Lung microvascular endothelial cell (primary cell): ENCODE results near the gene PCDHGA11. TPM values are rescaled to one million over a fixed set of nuclear protein-coding genes. Genes with fewer than 3 reads are reported as not detected.
A peak's percentile ranks its signal among the peaks of the same experiment; 100 is the strongest.
"Not testable (repeated sequence)": the region's sequence is repeated elsewhere in the genome, so short reads cannot be mapped to it uniquely, and the experiment has no call there.

Experiments
- DNase-seq, 2 donors: peaks; one replicate each; pipeline versions ENCODE4 v3.0.0 to v3.0.0-alpha.2; 2010; ENCODE audit warnings: low read depth in 2 of 2
- total RNA-seq: library from RNA; depleted of rRNA; stranded (reverse); fragments of >200 nt; gene quantifications from 2 replicates; pipeline ENCODE4 v1.2.1, GENCODE V29; 2014

The PCDHGA11 gene
- total RNA-seq, 1 donor from 2014 or later = 4.4 TPM

DNA sequence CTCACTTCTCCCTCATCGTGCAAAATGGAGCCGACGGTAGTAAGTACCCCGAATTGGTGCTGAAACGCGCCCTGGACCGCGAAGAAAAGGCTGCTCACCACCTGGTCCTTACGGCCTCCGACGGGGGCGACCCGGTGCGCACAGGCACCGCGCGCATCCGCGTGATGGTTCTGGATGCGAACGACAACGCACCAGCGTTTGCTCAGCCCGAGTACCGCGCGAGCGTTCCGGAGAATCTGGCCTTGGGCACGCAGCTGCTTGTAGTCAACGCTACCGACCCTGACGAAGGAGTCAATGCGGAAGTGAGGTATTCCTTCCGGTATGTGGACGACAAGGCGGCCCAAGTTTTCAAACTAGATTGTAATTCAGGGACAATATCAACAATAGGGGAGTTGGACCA, 10.4 kb downstream of the PCDHGA11 start:
- DNase-seq = peak in 1 of 2 donors; percentile 20

DNA sequence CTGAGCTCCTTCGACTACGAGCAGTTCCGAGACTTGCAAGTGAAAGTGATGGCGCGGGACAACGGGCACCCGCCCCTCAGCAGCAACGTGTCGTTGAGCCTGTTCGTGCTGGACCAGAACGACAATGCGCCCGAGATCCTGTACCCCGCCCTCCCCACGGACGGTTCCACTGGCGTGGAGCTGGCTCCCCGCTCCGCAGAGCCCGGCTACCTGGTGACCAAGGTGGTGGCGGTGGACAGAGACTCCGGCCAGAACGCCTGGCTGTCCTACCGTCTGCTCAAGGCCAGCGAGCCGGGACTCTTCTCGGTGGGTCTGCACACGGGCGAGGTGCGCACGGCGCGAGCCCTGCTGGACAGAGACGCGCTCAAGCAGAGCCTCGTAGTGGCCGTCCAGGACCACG, 11.5 kb downstream of the PCDHGA11 start:
- DNase-seq = not testable (repeated sequence)

DNA sequence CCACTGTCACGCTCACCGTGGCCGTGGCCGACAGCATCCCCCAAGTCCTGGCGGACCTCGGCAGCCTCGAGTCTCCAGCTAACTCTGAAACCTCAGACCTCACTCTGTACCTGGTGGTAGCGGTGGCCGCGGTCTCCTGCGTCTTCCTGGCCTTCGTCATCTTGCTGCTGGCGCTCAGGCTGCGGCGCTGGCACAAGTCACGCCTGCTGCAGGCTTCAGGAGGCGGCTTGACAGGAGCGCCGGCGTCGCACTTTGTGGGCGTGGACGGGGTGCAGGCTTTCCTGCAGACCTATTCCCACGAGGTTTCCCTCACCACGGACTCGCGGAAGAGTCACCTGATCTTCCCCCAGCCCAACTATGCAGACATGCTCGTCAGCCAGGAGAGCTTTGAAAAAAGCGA, 11.9 kb downstream of the PCDHGA11 start:
- not testable (repeated sequence) for DNase-seq

DNA sequence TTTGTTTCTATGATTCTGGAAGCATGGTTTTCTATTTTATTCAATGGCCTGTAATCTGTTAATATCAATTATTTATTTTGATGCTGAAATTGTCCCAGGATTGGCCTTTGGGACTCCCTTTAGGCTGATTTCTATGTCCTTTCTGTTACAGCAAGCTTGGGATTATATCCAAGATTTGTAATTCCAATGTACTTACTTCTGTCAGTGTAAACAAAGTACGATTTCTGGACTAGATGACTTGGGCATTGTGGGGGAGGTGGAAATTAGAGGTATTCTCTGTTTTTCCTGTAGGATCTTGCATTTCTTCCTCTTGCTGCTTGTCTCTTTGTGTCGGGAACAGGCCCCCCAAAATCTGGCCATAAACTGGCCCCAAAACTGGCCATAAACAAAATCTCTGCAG, 13.2 kb downstream of the PCDHGA11 start:
- no peak for DNase-seq

- no peak for DNase-seq
These were observed 16.4 kb downstream of the PCDHGA11 start for GRCh38 chr5:141437221-141437620.

GRCh38 chr5:141439411-141440141, 18.7 kb downstream of the PCDHGA11 start:
- no peak for DNase-seq

- no peak for DNase-seq
These were observed 19.5 kb downstream of the PCDHGA11 start for GRCh38 chr5:141440341-141440740.

DNA sequence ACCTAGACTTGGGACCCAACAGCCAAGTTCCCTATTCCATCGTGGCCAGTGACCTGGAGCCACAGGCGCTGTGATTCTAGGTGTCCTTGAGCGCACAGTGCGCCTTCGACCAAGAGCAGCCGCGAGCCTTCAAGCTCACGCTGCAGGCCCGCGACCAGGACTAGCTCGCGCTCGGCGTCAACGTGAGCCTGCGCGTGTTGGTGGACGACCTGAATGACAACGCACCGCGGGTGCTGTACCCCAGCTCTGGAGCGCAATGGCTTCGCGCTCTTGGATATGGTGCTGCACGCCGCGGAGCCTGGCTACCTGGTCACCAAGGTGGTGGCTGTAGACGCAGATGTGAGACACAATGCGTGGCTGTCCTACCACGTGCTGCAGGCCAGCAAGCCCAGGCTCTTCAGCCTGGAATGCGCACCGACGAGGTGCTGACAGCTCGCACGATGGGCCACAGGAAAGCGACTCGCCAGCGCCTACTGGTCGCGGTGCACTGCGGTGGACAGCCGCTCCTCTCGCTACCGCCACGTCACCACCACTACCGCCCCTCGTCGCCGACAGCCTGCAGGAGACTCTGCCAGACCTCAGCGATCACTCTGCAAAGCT, 20.8 kb downstream of the PCDHGA11 start:
- DNase-seq = no peak

GRCh38 chr5:141465351-141465750, 44.5 kb downstream of the PCDHGA11 start:
- no peak for DNase-seq

Other genes starting within 250 kb of the PCDHGA11 start
- 0.44 and 2.4 TPM in 2 replicates for gene PCDHB7, start 248.4 kb upstream of the PCDHGA11 start, total RNA-seq
- gene PCDHB8, start 243.3 kb upstream of the PCDHGA11 start, total RNA-seq = 0.40 and 0.44 TPM in 2 replicates
- gene PCDHB16, start 238.7 kb upstream of the PCDHGA11 start, total RNA-seq = 0.22 and 0.99 TPM in 2 replicates
- 0.22 and 0.40 TPM in 2 replicates for gene PCDHB9, start 233.9 kb upstream of the PCDHGA11 start, total RNA-seq
- 0.44 and 1.8 TPM in 2 replicates for gene PCDHB10, start 228.7 kb upstream of the PCDHGA11 start, total RNA-seq
- 0.44 and 1.8 TPM in 2 replicates for gene PCDHB11, start 221.4 kb upstream of the PCDHGA11 start, total RNA-seq
- 0.44 and 1.4 TPM in 2 replicates for gene PCDHB12, start 212.3 kb upstream of the PCDHGA11 start, total RNA-seq
- gene PCDHB13, start 207.1 kb upstream of the PCDHGA11 start, total RNA-seq = 0.87 and 2.6 TPM in 2 replicates
- gene PCDHB14, start 197.7 kb upstream of the PCDHGA11 start, total RNA-seq = 1.1 and 1.4 TPM in 2 replicates
- 0.44 and 1.4 TPM in 2 replicates for gene PCDHB15, start 175.7 kb upstream of the PCDHGA11 start, total RNA-seq
- under 0.01 and 0.20 TPM in 2 replicates for gene SLC25A2, start 117.0 kb upstream of the PCDHGA11 start, total RNA-seq
- gene TAF7, start 100.3 kb upstream of the PCDHGA11 start, total RNA-seq = 56.7 and 63.5 TPM in 2 replicates
- gene PCDHGA1, start 90.5 kb upstream of the PCDHGA11 start, total RNA-seq = 0.40 and 0.44 TPM in 2 replicates
- gene PCDHGA2, start 82.3 kb upstream of the PCDHGA11 start, total RNA-seq = 0.65 and 0.79 TPM in 2 replicates
- gene PCDHGA3, start 77.2 kb upstream of the PCDHGA11 start, total RNA-seq = 0.40 and 0.44 TPM in 2 replicates
- gene PCDHGB1, start 71.0 kb upstream of the PCDHGA11 start, total RNA-seq = 0.87 and 1.6 TPM in 2 replicates
- gene PCDHGA4, start 66.0 kb upstream of the PCDHGA11 start, total RNA-seq = 2.0 TPM in 2 replicates
- 1.3 and 1.4 TPM in 2 replicates for gene PCDHGB2, start 61.1 kb upstream of the PCDHGA11 start, total RNA-seq
- 0.44 and 0.60 TPM in 2 replicates for gene PCDHGA5, start 56.9 kb upstream of the PCDHGA11 start, total RNA-seq
- gene PCDHGB3, start 50.8 kb upstream of the PCDHGA11 start, total RNA-seq = 2.0 and 3.8 TPM in 2 replicates
- 1.7 and 2.4 TPM in 2 replicates for gene PCDHGA6, start 47.2 kb upstream of the PCDHGA11 start, total RNA-seq
- gene PCDHGA7, start 38.3 kb upstream of the PCDHGA11 start, total RNA-seq = 0.65 and 0.99 TPM in 2 replicates
- gene PCDHGB4, start 33.4 kb upstream of the PCDHGA11 start, total RNA-seq = 8.3 and 10.1 TPM in 2 replicates
- 1.1 and 1.2 TPM in 2 replicates for gene PCDHGA8, start 28.4 kb upstream of the PCDHGA11 start, total RNA-seq
- gene PCDHGB5, start 23.1 kb upstream of the PCDHGA11 start, total RNA-seq = 7.4 and 9.5 TPM in 2 replicates
- gene PCDHGA9, start 18.3 kb upstream of the PCDHGA11 start, total RNA-seq = 0.87 and 2.2 TPM in 2 replicates
- 1.3 and 2.4 TPM in 2 replicates for gene PCDHGB6, start 13.0 kb upstream of the PCDHGA11 start, total RNA-seq
- gene PCDHGA10, start 8.1 kb upstream of the PCDHGA11 start, total RNA-seq = 2.6 and 5.0 TPM in 2 replicates
- gene PCDHGB7, start 3.4 kb upstream of the PCDHGA11 start, total RNA-seq = 4.1 and 6.2 TPM in 2 replicates
- gene PCDHGA12, start 9.5 kb downstream of the PCDHGA11 start, total RNA-seq = 1.8 and 2.8 TPM in 2 replicates
- gene PCDHGC3, start 54.9 kb downstream of the PCDHGA11 start, total RNA-seq = 10.2 and 10.9 TPM in 2 replicates
- gene PCDHGC4, start 64.0 kb downstream of the PCDHGA11 start, total RNA-seq = 0.65 and 0.79 TPM in 2 replicates
- under 0.01 and 0.40 TPM in 2 replicates for gene PCDHGC5, start 68.0 kb downstream of the PCDHGA11 start, total RNA-seq
- 28.8 and 29.6 TPM in 2 replicates for gene DIAPH1, start 197.9 kb downstream of the PCDHGA11 start, total RNA-seq
- 45.0 and 48.2 TPM in 2 replicates for gene HDAC3, start 215.8 kb downstream of the PCDHGA11 start, total RNA-seq
- gene RELL2, start 215.9 kb downstream of the PCDHGA11 start, total RNA-seq = 5.6 and 6.1 TPM in 2 replicates
- 9.3 and 10.5 TPM in 2 replicates for gene FCHSD1, start 230.4 kb downstream of the PCDHGA11 start, total RNA-seq